HEK293 (cell line): ENCODE data around the gene SEMA4D.

Source experiments
- CTCF ChIA-PET: fragments of 350-600 bp; formaldehyde crosslinking; extraction: SDS; loops from one replicate; lab custom pipeline; 2021; ENCODE audit warnings: antibody characterized with exemption; lab: Yijun Ruan, JAX
- POLR2A ChIA-PET: fragments of 300-600 bp; formaldehyde crosslinking; extraction: SDS; loops from one replicate; lab custom pipeline; 2020; ENCODE audit warnings: antibody characterized with exemption, inconsistent platforms; lab: Yijun Ruan, JAX
- H3K27ac ChIP-seq: fragments of 200-500 bp; sonication (Bioruptor generic); 2 replicates; pipeline ENCODE4 v1.5.1; 2014; ENCODE audit warnings: low read depth, low read length, control low read depth, inconsistent platforms; ENCODE audit errors: extremely low read depth
- H3K36me3 ChIP-seq, 2 experiments: fragments of 200-500 bp in 1 of 2; sonication (Bioruptor generic) in 1 of 2; 1 replicate in 1 of 2; 2 replicates in 1 of 2; pipeline ENCODE4 v1.5.1; 2014 to 2017; ENCODE audit warnings: inconsistent platforms in 2 of 2, low read length in 2 of 2; ENCODE audit not compliant: control insufficient read depth in 2 of 2, insufficient read depth in 1 of 2
- H3K4me1 ChIP-seq: fragments of 200-500 bp; sonication (Bioruptor generic); 2 replicates; pipeline ENCODE4 v1.5.1; 2014; ENCODE audit warnings: mild to moderate bottlenecking, low read length, inconsistent platforms; ENCODE audit not compliant: control insufficient read depth, insufficient read depth
- H3K4me3 ChIP-seq: 2 replicates; pipeline ENCODE4 v1.5.1; 2011; ENCODE audit warnings: low read depth, mild to moderate bottlenecking, control low read depth, low read length, moderate library complexity
- H3K9me3 ChIP-seq: fragments of 200-500 bp; sonication (Bioruptor generic); 2 replicates; pipeline ENCODE4 v1.5.1; 2014; ENCODE audit warnings: low read depth, low read length, inconsistent platforms; ENCODE audit not compliant: control insufficient read depth, insufficient read depth
- CTCF ChIP-seq: fragments of 450-650 bp; formaldehyde crosslinking; IDR thresholded peaks from 2 replicates; pipeline ENCODE4 v1.5.1; 2016; ENCODE audit warnings: missing biosample characterization, missing genetic modification characterization
- GLIS1 ChIP-seq: fragments of 450-650 bp; formaldehyde crosslinking; IDR thresholded peaks from 2 replicates; pipeline ENCODE4 v1.5.1; 2016; ENCODE audit warnings: missing biosample characterization, missing genetic modification characterization
- KLF17 ChIP-seq: fragments of 450-650 bp; formaldehyde crosslinking; IDR thresholded peaks from 2 replicates; pipeline ENCODE4 v1.5.1; 2016; ENCODE audit warnings: missing biosample characterization, missing genetic modification characterization
- SCRT2 ChIP-seq: fragments of 450-650 bp; formaldehyde crosslinking; IDR thresholded peaks from 2 replicates; pipeline ENCODE4 v1.5.1; 2016; ENCODE audit warnings: missing biosample characterization, missing genetic modification characterization
- ZBTB1 ChIP-seq: fragments of 450-650 bp; formaldehyde crosslinking; IDR thresholded peaks from 2 replicates; pipeline ENCODE4 v1.5.1; 2016; ENCODE audit warnings: missing biosample characterization, missing genetic modification characterization
- ZBTB26 ChIP-seq: fragments of 450-650 bp; formaldehyde crosslinking; optimal IDR thresholded peaks from 2 replicates; pipeline ENCODE3; 2016; ENCODE audit warnings: missing biosample characterization, mild to moderate bottlenecking, missing genetic modification characterization
- ZBTB48 ChIP-seq: fragments of 450-650 bp; formaldehyde crosslinking; IDR thresholded peaks from 2 replicates; pipeline ENCODE4 v1.5.1; 2016; ENCODE audit warnings: missing biosample characterization, missing genetic modification characterization
- ZEB2 ChIP-seq: fragments of 450-650 bp; formaldehyde crosslinking; IDR thresholded peaks from 2 replicates; pipeline ENCODE4 v1.5.1; 2016; ENCODE audit warnings: missing biosample characterization, missing genetic modification characterization
- ZNF274 ChIP-seq, 2 experiments: fragments of 200-500 bp in 1 of 2; fragments of 450-650 bp in 1 of 2; sonication (Bioruptor generic) in 1 of 2; formaldehyde crosslinking in 1 of 2; IDR thresholded peaks; 2 replicates each; pipeline versions ENCODE4 v1.5.1 to v1.6.1; 2014 to 2016; ENCODE audit warnings: borderline replicate concordance in 1 of 2, inconsistent platforms in 1 of 2, low read length in 1 of 2, missing biosample characterization in 1 of 2, missing genetic modification characterization in 1 of 2
- ZNF302 ChIP-seq: fragments of 450-650 bp; formaldehyde crosslinking; IDR thresholded peaks from 2 replicates; pipeline ENCODE4 v1.5.1; 2016; ENCODE audit warnings: missing biosample characterization, missing genetic modification characterization, low read depth
- ZNF391 ChIP-seq: fragments of 450-650 bp; formaldehyde crosslinking; IDR thresholded peaks from 2 replicates; pipeline ENCODE4 v1.5.1; 2016; ENCODE audit warnings: low read depth, missing biosample characterization, missing genetic modification characterization, borderline replicate concordance
- ZNF473 ChIP-seq: fragments of 450-650 bp; formaldehyde crosslinking; IDR thresholded peaks from 2 replicates; pipeline ENCODE4 v1.5.1; 2017; ENCODE audit warnings: missing biosample characterization, missing genetic modification characterization
- ZNF514 ChIP-seq: fragments of 450-650 bp; formaldehyde crosslinking; IDR thresholded peaks from 2 replicates; pipeline ENCODE4 v1.5.1; 2016; ENCODE audit warnings: missing biosample characterization, missing genetic modification characterization
- ZNF555 ChIP-seq: fragments of 450-650 bp; formaldehyde crosslinking; conservative IDR thresholded peaks from 2 replicates; pipeline ENCODE4 v1.5.1; 2017; ENCODE audit warnings: missing biosample characterization, mild to moderate bottlenecking, missing genetic modification characterization, inconsistent platforms
- ZNF768 ChIP-seq: fragments of 450-650 bp; formaldehyde crosslinking; IDR thresholded peaks from 2 replicates; pipeline ENCODE4 v1.5.1; 2018; ENCODE audit warnings: missing biosample characterization, mild to moderate bottlenecking, missing genetic modification characterization

Gene SEMA4D

GRCh38 chr9:89366711-89367110 is 131.2 kb downstream of the SEMA4D start:
- H3K27ac ChIP-seq: no peak overlapping the region
- H3K9me3 ChIP-seq: no peaks in the 10 kb centered on the region
- H3K4me1 ChIP-seq: no peaks in the 10 kb centered on the region
- H3K4me3 ChIP-seq: no peak overlapping the region
- POLR2A ChIA-PET: no interaction called here
- CTCF ChIA-PET: interaction anchor here (0.6 kb wide), 1 partner anchor 1083 kb away, joined by 5 read pairs; no protein-coding TSS in a partner anchor
- TF ChIP-seq ZNF473 (tag by site-specific recombination) (no peak), KLF17 (tag by site-specific recombination) (no peak), ZNF768 (tag by site-specific recombination) (no peak), ZNF555 (tag by site-specific recombination) (no peak), ZBTB26 (tag by site-specific recombination) (no peak), ZBTB48 (tag by site-specific recombination) (no peak), ZNF391 (tag by site-specific recombination) (no peak), ZNF514 (tag by site-specific recombination) (no peak), ZNF302 (tag by site-specific recombination) (no peak), ZBTB1 (tag by site-specific recombination) (no peak), CTCF (tag by site-specific recombination) (no peak)
- H3K36me3 ChIP-seq: peaks cover 0 to 16% of the 10 kb centered on the region in 2 experiments; a peak in 2 of 3 replicates

DNA sequence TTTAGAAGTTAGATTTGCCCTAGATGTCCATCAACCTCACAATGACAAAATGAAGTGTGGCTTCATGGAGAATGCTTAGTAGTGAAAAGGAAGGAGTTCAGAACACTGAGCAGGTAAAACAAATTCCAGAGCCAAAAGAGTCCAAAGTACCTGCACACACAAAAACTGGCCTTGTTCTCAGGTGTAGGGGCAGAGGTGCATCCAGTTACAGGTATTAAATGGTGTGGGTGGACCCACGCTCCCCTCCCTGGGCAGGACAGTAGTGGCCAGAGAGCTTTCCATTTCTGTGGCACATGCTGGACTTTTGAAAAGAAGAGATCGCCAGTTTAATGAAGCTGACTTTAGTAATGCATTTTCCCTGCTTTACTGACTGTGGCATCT is 132.4 kb downstream of the SEMA4D start:
- Histone ChIP-seq H3K27ac (no peak overlapping the region), H3K4me1 (no peaks in the 10 kb centered on the region), H3K36me3 (peaks cover 0 to 28% of the 10 kb centered on the region in 2 experiments; a peak in 2 of 3 replicates), H3K9me3 (no peaks in the 10 kb centered on the region), H3K4me3 (no peak overlapping the region)
- ChIA-PET CTCF (no interaction called here), POLR2A (no interaction called here)
- no peak for TF ChIP-seq GLIS1 (tag by site-specific recombination)
- no peak for TF ChIP-seq ZEB2

DNA sequence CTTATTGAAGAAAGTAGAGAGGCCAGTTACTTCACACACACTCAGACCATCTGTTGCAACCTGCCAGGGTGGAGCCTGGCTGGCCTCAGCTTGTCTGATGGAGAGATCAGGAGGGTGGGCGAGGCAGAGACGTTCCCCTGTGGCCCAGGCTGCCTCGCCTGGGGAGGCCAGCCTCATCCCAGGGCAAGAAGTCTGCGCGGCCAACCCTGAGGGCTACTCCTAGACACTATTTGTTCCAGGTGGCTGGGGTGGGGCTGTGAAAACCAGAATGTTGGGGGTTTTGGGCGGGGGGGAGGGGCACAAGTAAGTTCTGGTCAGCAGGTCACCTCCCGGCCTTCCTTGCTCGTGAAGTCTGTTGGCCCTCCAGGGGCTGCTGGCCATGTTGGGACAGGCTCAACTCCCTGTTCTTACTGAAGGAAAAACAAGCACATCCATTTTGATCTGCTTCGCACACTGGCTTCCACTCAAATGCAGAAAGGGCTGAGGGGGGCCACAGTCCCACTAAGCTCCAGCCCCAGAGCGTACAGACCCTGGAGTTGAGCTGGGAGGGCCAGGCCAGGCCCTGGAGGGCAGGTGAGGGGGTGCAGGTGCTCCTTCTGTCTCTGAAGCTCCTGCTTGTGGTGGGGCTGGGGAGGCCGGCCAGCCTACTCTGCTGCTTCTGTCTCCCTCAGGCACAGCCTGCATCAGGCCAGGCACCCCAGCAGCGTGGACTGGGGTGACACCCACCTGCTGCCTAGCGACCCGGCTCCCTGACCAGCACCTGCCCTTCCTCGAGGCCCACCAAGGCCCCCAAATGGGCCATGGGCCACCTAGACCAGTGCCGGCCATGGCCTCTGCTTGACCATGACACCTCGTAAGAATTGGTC is 133.0 kb downstream of the SEMA4D start:
- ChIA-PET POLR2A (no interaction called here), CTCF (no interaction called here)
- Histone ChIP-seq H3K36me3 (peaks cover 0 to 34% of the 10 kb centered on the region in 2 experiments; a peak in 2 of 3 replicates), H3K27ac (no peak overlapping the region), H3K9me3 (no peaks in the 10 kb centered on the region), H3K4me3 (no peak overlapping the region), H3K4me1 (no peaks in the 10 kb centered on the region)
- TF ChIP-seq ZNF274 (IDR thresholded peaks at IDR 0.05; ENCODE audit: low read length) (no peak), ZNF274 (tag by site-specific recombination; IDR thresholded peaks at IDR 0.05; ENCODE audit: borderline replicate concordance) (no peak), SCRT2 (tag by site-specific recombination) (no peak)
